ENCODE results near the gene DMXL1. TPM values are rescaled to one million over a fixed set of nuclear protein-coding genes. Genes with fewer than 3 reads are reported as not detected.

Gene DMXL1
- total RNA-seq, 1 donor = 31.9 TPM

DNA sequence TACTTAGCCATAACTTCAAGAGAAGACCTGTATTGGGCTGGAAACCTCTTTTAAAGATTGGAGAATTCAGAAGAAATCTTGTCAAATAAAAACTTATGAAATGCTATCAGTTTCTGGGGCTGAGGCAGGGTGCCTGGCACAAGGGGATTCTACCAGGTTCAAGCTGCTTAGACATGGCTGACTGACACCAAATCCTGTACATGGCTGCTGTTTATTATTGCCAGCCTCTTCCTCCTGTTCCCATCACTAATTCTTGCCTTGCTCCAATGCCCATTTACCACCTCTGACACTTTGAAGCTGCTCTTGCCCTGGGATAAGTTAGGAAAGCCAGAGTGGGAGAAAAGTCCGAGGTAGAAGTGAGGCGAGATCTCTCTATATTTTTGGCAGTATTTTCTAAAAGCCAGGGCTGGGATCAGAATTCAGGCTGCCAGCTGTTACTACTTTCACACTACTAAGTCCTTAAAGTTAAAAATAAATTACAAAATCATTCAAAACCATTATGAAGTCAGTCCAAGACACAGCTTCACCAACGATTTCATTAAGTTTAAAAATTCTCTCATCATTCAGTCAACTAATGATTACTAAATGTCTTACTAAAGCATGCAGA lies 218.7 kb downstream of the DMXL1 start:
- no peaks in the 10 kb centered on the region for H3K27me3 ChIP-seq (ENCODE audit: insufficient read depth, low read length)
- peaks cover 72% of the 10 kb centered on the region for H3K4me1 ChIP-seq (ENCODE audit: insufficient read depth, low read length)
- H3K9me3 ChIP-seq (ENCODE audit: low read depth, low read length) = no peaks in the 10 kb centered on the region
- H3K4me3 ChIP-seq (ENCODE audit: low read length) = no peak overlapping the region

DNA sequence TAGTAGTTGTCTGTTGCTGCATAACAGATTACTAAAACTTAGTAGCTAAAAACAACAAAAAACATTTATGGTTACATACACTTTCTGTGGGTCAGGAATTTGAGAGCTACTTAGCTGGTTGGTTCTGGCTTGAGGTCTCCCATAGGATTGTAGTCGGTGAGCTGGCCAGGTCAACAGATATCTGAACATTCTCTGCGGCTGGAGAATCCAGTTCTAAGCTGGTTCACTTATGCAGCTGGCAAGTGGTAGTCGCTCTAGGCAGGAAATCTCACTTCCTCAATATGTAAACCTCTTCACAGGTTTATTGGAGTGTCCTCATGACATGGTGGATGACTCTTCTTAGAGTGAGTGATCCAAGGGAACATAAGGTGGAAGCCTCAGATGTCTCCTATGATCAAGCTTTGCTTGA lies 219.3 kb downstream of the DMXL1 start:
- H3K4me1 ChIP-seq (ENCODE audit: insufficient read depth, low read length) = peaks cover 66% of the 10 kb centered on the region
- H3K4me3 ChIP-seq (ENCODE audit: low read length) = no peak overlapping the region
- H3K27me3 ChIP-seq (ENCODE audit: insufficient read depth, low read length) = no peaks in the 10 kb centered on the region
- no peaks in the 10 kb centered on the region for H3K9me3 ChIP-seq (ENCODE audit: low read depth, low read length)

DNA sequence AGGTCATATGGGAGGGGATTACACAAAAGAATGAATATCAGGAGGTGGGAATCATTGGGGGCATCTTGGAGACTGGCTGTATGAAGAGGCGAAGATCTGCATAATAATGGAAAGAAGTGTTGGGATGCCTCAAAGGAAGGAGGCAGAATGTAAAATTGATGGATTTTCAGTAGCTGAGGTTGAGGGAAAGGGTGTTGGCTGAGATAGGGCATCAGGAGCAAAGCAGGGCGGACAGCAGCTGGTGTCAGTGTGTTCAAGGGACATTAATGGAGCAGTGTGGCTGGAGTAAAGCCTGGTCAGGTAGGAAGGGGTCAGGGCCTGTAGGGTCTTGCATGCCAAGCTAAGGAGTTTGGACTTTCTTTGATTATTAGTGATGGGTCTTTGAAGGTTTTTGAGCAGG lies 219.7 kb downstream of the DMXL1 start:
- H3K4me3 ChIP-seq (ENCODE audit: low read length) = no peak overlapping the region
- H3K9me3 ChIP-seq (ENCODE audit: low read depth, low read length) = no peaks in the 10 kb centered on the region
- H3K27me3 ChIP-seq (ENCODE audit: insufficient read depth, low read length) = no peaks in the 10 kb centered on the region
- peaks cover 64% of the 10 kb centered on the region for H3K4me1 ChIP-seq (ENCODE audit: insufficient read depth, low read length)

DNA sequence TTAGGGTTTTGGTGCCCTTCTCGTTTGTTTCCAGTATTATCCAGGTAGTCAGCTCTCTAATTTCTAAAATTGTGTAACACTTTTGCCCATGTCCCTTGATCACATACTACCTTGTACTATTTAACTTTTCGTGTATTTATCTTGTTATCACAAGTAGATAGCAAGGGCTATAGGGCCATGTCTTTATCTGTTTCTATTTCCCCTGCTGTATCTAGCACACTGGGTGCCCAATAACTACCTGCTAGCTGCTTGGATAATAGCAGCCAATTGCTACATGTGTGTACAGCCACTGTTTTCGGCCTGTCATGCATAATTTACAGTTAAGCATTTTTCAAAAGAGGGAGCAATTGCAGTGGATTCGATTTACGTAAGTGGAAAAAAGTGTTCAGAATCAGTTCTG lies 220.2 kb downstream of the DMXL1 start:
- Histone ChIP-seq H3K27me3 (ENCODE audit: insufficient read depth, low read length) (no peaks in the 10 kb centered on the region), H3K4me1 (ENCODE audit: insufficient read depth, low read length) (peaks cover 62% of the 10 kb centered on the region), H3K4me3 (ENCODE audit: low read length) (no peak overlapping the region), H3K9me3 (ENCODE audit: low read depth, low read length) (no peaks in the 10 kb centered on the region)

DNA sequence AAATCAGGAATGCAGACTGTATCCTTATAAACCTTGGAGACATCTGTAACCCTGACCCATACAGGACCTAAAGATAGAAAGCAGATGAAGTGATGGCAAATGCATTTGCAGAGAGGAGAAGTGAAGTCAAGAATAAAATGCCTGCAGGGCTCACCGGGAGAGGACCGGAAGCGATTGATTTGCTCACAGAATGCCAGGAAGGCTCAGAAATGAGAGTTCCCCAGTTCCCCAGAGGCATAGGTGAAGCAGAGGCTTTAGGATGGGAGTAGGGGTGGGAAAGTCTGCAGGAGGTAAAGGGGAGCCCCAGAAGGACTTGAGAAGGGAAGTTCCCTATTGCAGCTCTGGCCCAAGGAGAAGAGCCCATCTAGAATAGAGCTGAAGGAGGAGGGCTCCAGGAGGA lies 221.0 kb downstream of the DMXL1 start:
- H3K9me3 ChIP-seq (ENCODE audit: low read depth, low read length) = no peaks in the 10 kb centered on the region
- no peaks in the 10 kb centered on the region for H3K27me3 ChIP-seq (ENCODE audit: insufficient read depth, low read length)
- H3K4me1 ChIP-seq (ENCODE audit: insufficient read depth, low read length) = peaks cover 54% of the 10 kb centered on the region
- no peak overlapping the region for H3K4me3 ChIP-seq (ENCODE audit: low read length)

DNA sequence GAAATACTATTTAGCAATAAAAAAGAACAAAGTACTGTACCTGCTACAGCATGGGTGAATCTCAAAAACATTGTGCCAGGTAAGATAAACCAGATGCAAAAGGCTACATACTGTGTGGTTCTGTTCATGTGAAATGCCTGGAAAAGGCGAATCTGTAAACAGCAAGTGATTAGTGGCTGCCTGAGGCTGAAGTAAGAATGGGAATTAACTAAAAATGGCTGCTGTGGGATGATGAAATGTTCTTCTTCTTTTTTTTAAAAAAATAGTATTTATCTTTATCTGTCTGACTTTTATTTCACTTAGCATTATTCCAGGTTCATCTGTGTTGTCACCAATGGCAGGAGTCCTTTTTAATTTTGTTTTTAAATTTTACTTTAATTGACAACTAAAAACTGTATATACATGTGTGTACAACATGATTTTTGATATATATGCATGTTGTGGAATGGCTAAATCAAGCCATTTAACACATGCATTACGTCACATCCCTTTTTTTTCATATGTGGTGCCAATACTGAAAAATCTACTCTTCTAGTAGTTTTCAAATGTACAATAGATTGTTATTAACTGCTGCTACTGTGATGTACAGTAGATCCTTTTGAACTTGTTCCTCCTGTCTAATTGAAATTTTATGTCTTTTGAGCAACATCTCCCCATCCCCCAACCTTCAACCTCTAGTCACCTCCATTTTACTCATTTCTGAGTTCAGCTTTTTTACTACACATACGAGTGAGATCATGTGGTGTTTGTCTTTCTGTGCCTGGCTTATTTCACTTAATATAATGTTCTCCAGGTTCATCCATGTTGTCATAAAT lies 222.0 kb downstream of the DMXL1 start:
- Histone ChIP-seq H3K4me3 (ENCODE audit: low read length) (no peak overlapping the region), H3K4me1 (ENCODE audit: insufficient read depth, low read length) (peaks cover 46% of the 10 kb centered on the region), H3K27me3 (ENCODE audit: insufficient read depth, low read length) (no peaks in the 10 kb centered on the region), H3K9me3 (ENCODE audit: low read depth, low read length) (no peaks in the 10 kb centered on the region)

DNA sequence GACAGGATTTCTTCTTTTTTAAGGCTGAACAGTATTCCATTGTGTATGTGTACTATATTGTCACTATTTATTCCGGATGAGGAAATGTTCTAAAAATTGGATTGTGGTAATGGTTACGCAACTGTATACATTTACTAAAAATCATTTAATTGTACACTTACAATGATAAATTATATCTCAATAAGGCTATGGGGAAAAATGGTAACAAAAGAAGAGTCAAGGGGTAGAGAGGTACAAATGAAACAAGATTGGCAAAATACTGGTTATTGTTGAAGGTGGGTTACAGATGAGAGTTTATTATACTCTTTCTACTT lies 222.6 kb downstream of the DMXL1 start:
- H3K9me3 ChIP-seq (ENCODE audit: low read depth, low read length) = no peaks in the 10 kb centered on the region
- no peaks in the 10 kb centered on the region for H3K27me3 ChIP-seq (ENCODE audit: insufficient read depth, low read length)
- H3K4me3 ChIP-seq (ENCODE audit: low read length) = no peak overlapping the region
- H3K4me1 ChIP-seq (ENCODE audit: insufficient read depth, low read length) = peaks cover 40% of the 10 kb centered on the region

Other genes starting within 250 kb of the DMXL1 start
- 4.0 TPM for gene DTWD2, start 82.5 kb upstream of the DMXL1 start, total RNA-seq

Data from mononuclear cell (primary cell).